ENCODE data around the gene MLIP. TPM values are rescaled to one million over a fixed set of nuclear protein-coding genes. Genes with fewer than 3 reads are reported as not detected.

MLIP gene
- total and polyA plus RNA-seq, 9 donors = 0.05 to 1.2 (median 0.40) TPM; not detected in 4

- DNase-seq = no peak
- 83 to 93% (median 91%) methylated on average over 1 of the region's 1 CpG for WGBS, 3 donors
- Histone ChIP-seq H3K4me1 (ENCODE audit: insufficient read depth) (no peaks in the 10 kb centered on the region), H3K4me3 (no peak overlapping the region), H3K36me3 (no peaks in the 10 kb centered on the region), H3K27ac (no peak overlapping the region), H3K9me3 (no peaks in the 10 kb centered on the region), H3K27me3 (no peaks in the 10 kb centered on the region)
- no peak for TF ChIP-seq EP300 (IDR thresholded peaks at IDR 0.05)
- intact Hi-C loops (cut with DNase I) = no loop called here
Observed at GRCh38 chr6:54252496-54252895, 141.3 kb downstream of the MLIP start.

DNA sequence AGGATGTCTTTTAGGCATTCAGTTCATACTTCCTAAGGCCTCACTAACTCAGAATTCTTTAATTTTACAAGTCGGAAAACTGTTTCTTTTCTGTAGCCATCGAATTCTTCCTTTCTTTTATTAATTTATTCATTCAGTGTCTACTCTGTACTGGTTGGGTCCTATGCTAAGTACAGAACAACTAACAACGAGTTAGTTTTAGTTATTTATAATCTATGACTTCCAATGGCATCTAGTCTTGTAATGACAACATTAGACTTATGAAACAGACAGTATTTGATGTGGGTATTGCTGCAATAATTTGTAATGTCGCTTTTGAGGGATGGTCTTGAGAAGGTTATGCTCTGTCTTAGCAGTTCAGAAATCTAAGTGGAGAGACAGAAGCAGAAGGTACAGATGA is 141.7 kb downstream of the MLIP start:
- H3K9me3 ChIP-seq = no peaks in the 10 kb centered on the region
- 91 to 93% (median 91%) methylated on average over 4 of the region's 4 CpGs for WGBS, 3 donors
- TF ChIP-seq EP300 (IDR thresholded peaks at IDR 0.05) (no peak), POLR2A (IDR thresholded peaks at IDR 0.05) (no peak), CTCF (IDR thresholded peaks at IDR 0.05) (no peak)

GRCh38 chr6:54254886-54255285 is 143.6 kb downstream of the MLIP start:
- no peaks in the 10 kb centered on the region for H3K27me3 ChIP-seq
- TF ChIP-seq CTCF (IDR thresholded peaks at IDR 0.05) (no peak), POLR2A (IDR thresholded peaks at IDR 0.05) (no peak), EP300 (IDR thresholded peaks at IDR 0.05) (no peak)
- DNase-seq = no peak
- no peaks in the 10 kb centered on the region for H3K9me3 ChIP-seq
- H3K27ac ChIP-seq = no peak overlapping the region
- 80 to 87% (median 83%) methylated on average over 2 of the region's 2 CpGs for WGBS, 3 donors
- no peaks in the 10 kb centered on the region for H3K4me1 ChIP-seq (ENCODE audit: insufficient read depth)
- no peaks in the 10 kb centered on the region for H3K36me3 ChIP-seq
- intact Hi-C loops (cut with DNase I) = no loop called here
- no peak overlapping the region for H3K4me3 ChIP-seq

More for the DNA sequence above, 141.7 kb downstream of the MLIP start:
- Histone ChIP-seq H3K4me1 (ENCODE audit: insufficient read depth) (no peaks in the 10 kb centered on the region), H3K27me3 (no peaks in the 10 kb centered on the region), H3K36me3 (no peaks in the 10 kb centered on the region), H3K4me3 (no peak overlapping the region), H3K27ac (no peak overlapping the region)
- DNase-seq = no peak
- intact Hi-C loops (cut with DNase I) = no loop called here

DNA sequence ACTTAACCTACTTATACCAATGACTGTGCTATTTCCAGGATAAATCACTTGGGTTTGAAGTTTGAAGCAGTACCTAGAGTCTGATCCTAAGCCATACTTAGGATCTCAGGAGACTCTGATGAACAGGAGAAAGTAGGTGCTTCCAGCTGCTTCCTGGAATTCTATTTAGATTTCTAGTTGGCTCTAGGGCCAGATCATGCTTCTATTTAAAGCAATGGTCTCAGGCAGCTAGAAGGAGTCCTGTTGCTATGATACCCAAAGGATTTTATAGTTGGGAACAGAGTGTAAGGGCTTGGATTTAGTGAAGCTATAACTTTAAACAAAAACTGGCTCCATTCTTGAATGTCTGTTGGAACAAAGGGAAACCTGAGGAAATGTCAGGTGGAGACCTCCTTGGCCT is 144.6 kb downstream of the MLIP start:
- intact Hi-C loops (cut with DNase I) = no loop called here
- H3K27ac ChIP-seq = no peak overlapping the region

DNA sequence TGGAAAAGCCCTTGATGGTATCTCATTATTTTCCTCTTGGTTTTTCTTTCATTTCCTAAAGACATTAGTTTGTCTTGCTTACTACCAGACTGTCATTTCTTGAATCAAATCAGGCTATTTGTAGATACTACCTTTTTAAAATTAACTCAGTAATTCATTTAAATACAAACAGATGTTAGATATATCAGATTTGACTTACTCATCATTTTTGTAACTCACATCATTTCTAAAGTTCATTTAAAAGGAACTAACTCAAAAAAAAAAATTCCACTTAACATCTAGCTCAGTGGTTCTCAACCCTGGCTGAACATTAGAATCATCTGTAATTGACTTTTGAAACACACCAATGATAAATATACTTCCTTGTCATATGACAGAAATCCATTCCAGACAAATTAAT is 148.8 kb downstream of the MLIP start:
- no peaks in the 10 kb centered on the region for H3K4me1 ChIP-seq (ENCODE audit: insufficient read depth)
- H3K27me3 ChIP-seq = no peaks in the 10 kb centered on the region
- H3K27ac ChIP-seq = no peak overlapping the region
- TF ChIP-seq EP300 (IDR thresholded peaks at IDR 0.05) (no peak), CTCF (IDR thresholded peaks at IDR 0.05) (no peak), POLR2A (IDR thresholded peaks at IDR 0.05) (no peak)
- no peak overlapping the region for H3K4me3 ChIP-seq
- DNase-seq = no peak
- intact Hi-C loops (cut with DNase I) = no loop called here
- no peaks in the 10 kb centered on the region for H3K9me3 ChIP-seq
- no peaks in the 10 kb centered on the region for H3K36me3 ChIP-seq

More for the DNA sequence above, 144.6 kb downstream of the MLIP start:
- H3K9me3 ChIP-seq = no peaks in the 10 kb centered on the region
- TF ChIP-seq EP300 (IDR thresholded peaks at IDR 0.05) (no peak), CTCF (IDR thresholded peaks at IDR 0.05) (no peak), POLR2A (IDR thresholded peaks at IDR 0.05) (no peak)
- H3K36me3 ChIP-seq = no peaks in the 10 kb centered on the region
- DNase-seq = no peak
- no peaks in the 10 kb centered on the region for H3K4me1 ChIP-seq (ENCODE audit: insufficient read depth)
- no peaks in the 10 kb centered on the region for H3K27me3 ChIP-seq
- H3K4me3 ChIP-seq = no peak overlapping the region
